ENCODE results near the gene MUC6. TPM values are rescaled to one million over a fixed set of nuclear protein-coding genes. Genes with fewer than 3 reads are reported as not detected.
A peak's percentile ranks its signal among the peaks of the same experiment; 100 is the strongest.

MUC6 gene
- total RNA-seq, 1 experiment from 2014 or later = 0.07 TPM

- Histone ChIP-seq H3F3A (ENCODE audit: insufficient read depth, low read depth) (no peaks in the 10 kb centered on the region), H3K4me1 (replicated peaks; ENCODE audit: insufficient read depth) (no peaks in the 10 kb centered on the region), H3K9me3 (ENCODE audit: insufficient read depth, low read depth) (no peaks in the 10 kb centered on the region), H4K20me1 (ENCODE audit: insufficient read depth) (no peaks in the 10 kb centered on the region), H3K79me2 (ENCODE audit: low read depth) (no peaks in the 10 kb centered on the region), H3K9me2 (ENCODE audit: insufficient read depth) (no peaks in the 10 kb centered on the region), H3K4me3 (no peak overlapping the region), H3K27ac (no peak overlapping the region), H3K36me3 (ENCODE audit: low read depth) (no peaks in the 10 kb centered on the region), H2AFZ (no peak overlapping the region), H3K4me2 (no peak overlapping the region), H3K27me3 (ENCODE audit: insufficient read depth, low read depth) (no peaks in the 10 kb centered on the region)
- TF ChIP-seq CTCF (conservative IDR thresholded peaks at IDR 0.05) (no peak), EZH2 (IDR thresholded peaks at IDR 0.05; ENCODE audit: low read depth) (no peak)
- no peak for DNase-seq
- ChIA-PET POLR2A (ENCODE audit: unreplicated experiment) (no interaction called here), CTCF (interaction anchor here (0.9 kb wide), 1 partner anchor 161 kb away, joined by 5 read pairs; no protein-coding TSS in a partner anchor)
- intact Hi-C loops (cut with micrococcal nuclease; ENCODE audit: unreplicated experiment) = loop anchor here (5.0 to 10.0 kb wide), 2 partner anchors 62 to 125 kb away; partner anchors contain the start of gene AP2A2
- BruUV-seq (replicated peaks) = no TSS peak
Measured at GRCh38 chr11:1052133-1053011, 15.9 kb upstream of the MUC6 start.

GRCh38 chr11:1051356-1052132, 15.0 kb upstream of the MUC6 start:
- Histone ChIP-seq H2AFZ (no peak overlapping the region), H3K4me1 (replicated peaks; ENCODE audit: insufficient read depth) (no peaks in the 10 kb centered on the region), H3K4me2 (no peak overlapping the region), H4K20me1 (ENCODE audit: insufficient read depth) (no peaks in the 10 kb centered on the region), H3K4me3 (no peak overlapping the region), H3K27ac (no peak overlapping the region), H3K36me3 (ENCODE audit: low read depth) (no peaks in the 10 kb centered on the region), H3K9me3 (ENCODE audit: insufficient read depth, low read depth) (no peaks in the 10 kb centered on the region), H3K79me2 (ENCODE audit: low read depth) (no peaks in the 10 kb centered on the region), H3K9me2 (ENCODE audit: insufficient read depth) (no peaks in the 10 kb centered on the region), H3K27me3 (ENCODE audit: insufficient read depth, low read depth) (no peaks in the 10 kb centered on the region), H3F3A (ENCODE audit: insufficient read depth, low read depth) (no peaks in the 10 kb centered on the region)
- POLR2A ChIA-PET (ENCODE audit: unreplicated experiment) = no interaction called here
- intact Hi-C loops (cut with micrococcal nuclease; ENCODE audit: unreplicated experiment) = loop anchor here (2.0 to 10.0 kb wide), 3 partner anchors 63 to 209 kb away; partner anchors contain the start of genes AP2A2, POLR2L and TSPAN4
- CTCF ChIA-PET = interaction anchor here (0.9 kb wide), 1 partner anchor 160 kb away, joined by 5 read pairs; no protein-coding TSS in a partner anchor
- BruUV-seq (replicated peaks) = no TSS peak
- TF ChIP-seq EZH2 (IDR thresholded peaks at IDR 0.05; ENCODE audit: low read depth) (no peak), CTCF (conservative IDR thresholded peaks at IDR 0.05) (no peak; the same call in 1 of the 2 replicates)
- no peak for DNase-seq

GRCh38 chr11:1050581-1051355, 14.2 kb upstream of the MUC6 start:
- no peaks in the 10 kb centered on the region for H3K9me3 ChIP-seq (ENCODE audit: insufficient read depth, low read depth)
- peak; percentile 45 to 77 for DNase-seq
- no peaks in the 10 kb centered on the region for H3K9me2 ChIP-seq (ENCODE audit: insufficient read depth)
- no peaks in the 10 kb centered on the region for H4K20me1 ChIP-seq (ENCODE audit: insufficient read depth)
- BruUV-seq (replicated peaks) = no TSS peak
- no peaks in the 10 kb centered on the region for H3K27me3 ChIP-seq (ENCODE audit: insufficient read depth, low read depth)
- POLR2A ChIA-PET (ENCODE audit: unreplicated experiment) = no interaction called here
- H3K4me1 ChIP-seq (replicated peaks; ENCODE audit: insufficient read depth) = no peaks in the 10 kb centered on the region
- peak; percentile 83 for TF ChIP-seq CTCF (conservative IDR thresholded peaks at IDR 0.05)
- no peak for TF ChIP-seq EZH2 (IDR thresholded peaks at IDR 0.05; ENCODE audit: low read depth)
- intact Hi-C loops (cut with micrococcal nuclease; ENCODE audit: unreplicated experiment) = loop anchor here (2.0 to 10.0 kb wide), 3 partner anchors 64 to 208 kb away; partner anchors contain the start of genes AP2A2, POLR2L and TSPAN4
- no peak overlapping the region for H3K27ac ChIP-seq
- H3K36me3 ChIP-seq (ENCODE audit: low read depth) = no peaks in the 10 kb centered on the region
- H3K4me2 ChIP-seq = peak overlapping the region; percentile 42; the same call in 1 of the 2 replicates
- no peaks in the 10 kb centered on the region for H3F3A ChIP-seq (ENCODE audit: insufficient read depth, low read depth)
- no peak overlapping the region for H3K4me3 ChIP-seq
- CTCF ChIA-PET = interaction anchor here (0.9 kb wide), 1 partner anchor 159 kb away, joined by 5 read pairs; no protein-coding TSS in a partner anchor
- H2AFZ ChIP-seq = no peak overlapping the region
- no peaks in the 10 kb centered on the region for H3K79me2 ChIP-seq (ENCODE audit: low read depth)
